Measurements from ENCODE around the gene ZNF324B.

ZNF324B gene

DNA sequence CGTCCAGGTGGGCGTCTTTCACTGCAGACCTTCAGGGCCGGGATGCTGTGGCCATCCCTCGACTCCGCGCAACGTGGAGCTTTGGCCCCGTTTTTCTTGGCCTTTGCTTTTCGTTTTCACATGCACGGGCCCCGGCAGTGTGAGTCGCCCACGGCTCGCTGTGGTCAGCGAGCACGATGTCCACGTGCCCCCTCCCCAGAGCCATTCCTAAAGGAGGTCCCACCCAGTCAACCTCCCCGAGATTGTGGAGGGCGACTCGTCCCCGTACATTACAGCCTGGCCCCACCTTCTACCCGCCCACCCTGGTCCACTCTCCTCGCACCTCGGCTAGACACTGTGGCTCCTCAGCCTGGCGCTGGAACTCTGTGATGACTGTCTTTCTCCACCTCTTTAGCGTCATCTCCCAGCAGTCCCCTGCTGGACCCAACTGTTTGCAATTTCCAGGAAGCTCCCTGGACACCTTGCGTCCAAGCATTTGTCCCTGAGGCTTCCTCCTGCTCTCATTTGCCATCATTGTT lies 25.1 kb downstream of the ZNF324B start:
- TF ChIP-seq, protein P1, sequence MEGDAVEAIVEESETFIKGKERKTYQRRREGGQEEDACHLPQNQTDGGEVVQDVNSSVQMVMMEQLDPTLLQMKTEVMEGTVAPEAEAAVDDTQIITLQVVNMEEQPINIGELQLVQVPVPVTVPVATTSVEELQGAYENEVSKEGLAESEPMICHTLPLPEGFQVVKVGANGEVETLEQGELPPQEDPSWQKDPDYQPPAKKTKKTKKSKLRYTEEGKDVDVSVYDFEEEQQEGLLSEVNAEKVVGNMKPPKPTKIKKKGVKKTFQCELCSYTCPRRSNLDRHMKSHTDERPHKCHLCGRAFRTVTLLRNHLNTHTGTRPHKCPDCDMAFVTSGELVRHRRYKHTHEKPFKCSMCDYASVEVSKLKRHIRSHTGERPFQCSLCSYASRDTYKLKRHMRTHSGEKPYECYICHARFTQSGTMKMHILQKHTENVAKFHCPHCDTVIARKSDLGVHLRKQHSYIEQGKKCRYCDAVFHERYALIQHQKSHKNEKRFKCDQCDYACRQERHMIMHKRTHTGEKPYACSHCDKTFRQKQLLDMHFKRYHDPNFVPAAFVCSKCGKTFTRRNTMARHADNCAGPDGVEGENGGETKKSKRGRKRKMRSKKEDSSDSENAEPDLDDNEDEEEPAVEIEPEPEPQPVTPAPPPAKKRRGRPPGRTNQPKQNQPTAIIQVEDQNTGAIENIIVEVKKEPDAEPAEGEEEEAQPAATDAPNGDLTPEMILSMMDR (IDR thresholded peaks at IDR 0.05), result no peak
- H3K9me3 ChIP-seq, result no peaks in the 10 kb centered on the region
- H3K36me3 ChIP-seq, result peaks cover 9 to 64% (median 35%) of the 10 kb centered on the region in 3 donors
- H3K27me3 ChIP-seq, result no peaks in the 10 kb centered on the region
- H3K4me1 ChIP-seq, result peaks cover 0 to 24% (median 17%) of the 10 kb centered on the region in 4 donors
- H3K27ac ChIP-seq, result peak overlapping the region; percentile 87 to 92
- intact Hi-C loops (cut with DNase I; ENCODE audit: low total_unique reads), result loop anchor here (5.0 kb wide), 1 partner anchor 41 kb away; the partner anchor contains the start of gene ZBTB45
- peak overlapping the region; percentile 59 to 67 for H3K4me3 ChIP-seq
- no peak for DNase-seq

DNA sequence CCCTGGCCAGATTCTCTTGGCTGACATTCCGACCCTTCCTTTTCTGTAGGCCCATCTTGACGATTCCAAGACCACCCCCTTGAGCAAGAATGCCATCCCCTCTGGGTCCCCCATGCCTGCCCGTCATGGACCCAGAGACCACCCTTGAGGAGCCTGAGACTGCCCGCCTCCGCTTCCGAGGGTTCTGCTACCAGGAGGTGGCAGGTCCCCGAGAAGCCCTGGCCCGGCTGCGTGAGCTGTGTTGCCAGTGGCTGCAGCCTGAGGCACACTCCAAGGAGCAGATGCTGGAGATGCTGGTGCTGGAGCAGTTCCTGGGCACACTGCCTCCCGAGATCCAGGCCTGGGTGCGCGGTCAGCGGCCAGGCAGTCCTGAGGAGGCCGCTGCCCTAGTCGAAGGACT lies 25.7 kb downstream of the ZNF324B start:
- Histone ChIP-seq H3K4me1 (peaks cover 0 to 24% (median 17%) of the 10 kb centered on the region in 4 donors), H3K27me3 (no peaks in the 10 kb centered on the region), H3K4me3 (peak overlapping the region in 1 of 2 donors; percentile 67), H3K36me3 (peaks cover 3 to 60% (median 34%) of the 10 kb centered on the region in 3 donors), H3K27ac (peak overlapping the region; percentile 87 to 92), H3K9me3 (no peaks in the 10 kb centered on the region)
- TF ChIP-seq, protein P1 (IDR thresholded peaks at IDR 0.05), result no peak
- DNase-seq, result no peak
- intact Hi-C loops (cut with DNase I; ENCODE audit: low total_unique reads), result loop anchor here (5.0 kb wide), 1 partner anchor 40 kb away; the partner anchor contains the start of gene ZBTB45

DNA sequence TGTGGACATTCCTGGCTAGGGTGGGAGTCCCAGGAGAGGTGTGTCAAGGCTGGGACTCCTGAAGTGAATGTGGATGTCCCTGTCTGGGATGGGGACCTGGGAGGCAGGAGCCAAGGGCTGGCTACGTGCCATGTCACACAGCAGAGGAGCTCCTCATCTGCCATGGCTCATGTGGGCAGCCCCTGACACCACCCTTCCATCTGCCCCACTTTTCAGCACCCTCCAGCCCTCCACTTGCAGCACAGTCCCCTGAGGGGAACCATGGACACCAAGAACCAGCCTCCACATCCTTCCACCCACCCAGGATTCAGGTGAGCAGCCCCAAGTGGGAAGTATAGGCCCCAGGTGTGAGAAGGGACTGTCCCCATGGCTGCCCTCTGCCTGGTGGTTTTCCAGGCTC lies 26.4 kb downstream of the ZNF324B start:
- Histone ChIP-seq H3K27ac (peak overlapping the region; percentile 87 to 92), H3K36me3 (peaks cover 0 to 52% (median 28%) of the 10 kb centered on the region in 3 donors), H3K9me3 (no peaks in the 10 kb centered on the region), H3K4me3 (no peak overlapping the region), H3K4me1 (peaks cover 0 to 24% (median 18%) of the 10 kb centered on the region in 4 donors), H3K27me3 (no peaks in the 10 kb centered on the region)
- no peak for DNase-seq
- TF ChIP-seq, protein P1 (IDR thresholded peaks at IDR 0.05), result no peak
- intact Hi-C loops (cut with DNase I; ENCODE audit: low total_unique reads), result loop anchor here (5.0 kb wide), 1 partner anchor 39 kb away; the partner anchor contains the start of gene ZBTB45

DNA sequence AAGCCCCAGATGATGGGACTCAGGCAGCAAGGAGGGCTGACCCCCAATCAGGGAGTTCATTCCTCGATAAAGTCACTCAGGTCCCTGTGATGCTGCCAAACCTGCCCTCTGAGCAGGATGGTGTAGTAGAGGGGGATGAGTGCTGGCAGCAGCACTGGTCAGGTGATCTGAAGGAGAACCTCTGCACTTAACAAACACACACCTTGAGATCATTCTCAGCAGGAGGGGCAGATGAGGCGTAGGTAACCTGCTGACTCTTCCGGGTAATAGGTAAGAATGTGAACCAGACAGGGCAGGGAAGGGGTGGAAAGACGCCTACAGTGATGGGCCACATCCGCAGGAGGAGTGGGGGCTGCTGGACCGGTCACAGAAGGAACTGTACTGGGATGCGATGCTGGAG lies 27.9 kb downstream of the ZNF324B start:
- Histone ChIP-seq H3K9me3 (no peaks in the 10 kb centered on the region), H3K4me1 (peaks cover 0 to 34% (median 25%) of the 10 kb centered on the region in 4 donors), H3K36me3 (peaks cover 0 to 42% (median 27%) of the 10 kb centered on the region in 3 donors), H3K27me3 (no peaks in the 10 kb centered on the region), H3K4me3 (no peak overlapping the region), H3K27ac (no peak overlapping the region)
- intact Hi-C loops (cut with DNase I; ENCODE audit: low total_unique reads), result loop anchor here (5.0 kb wide), 1 partner anchor 38 kb away; the partner anchor contains the start of gene ZBTB45
- DNase-seq, result no peak
- TF ChIP-seq, protein P1 (IDR thresholded peaks at IDR 0.05), result no peak

DNA sequence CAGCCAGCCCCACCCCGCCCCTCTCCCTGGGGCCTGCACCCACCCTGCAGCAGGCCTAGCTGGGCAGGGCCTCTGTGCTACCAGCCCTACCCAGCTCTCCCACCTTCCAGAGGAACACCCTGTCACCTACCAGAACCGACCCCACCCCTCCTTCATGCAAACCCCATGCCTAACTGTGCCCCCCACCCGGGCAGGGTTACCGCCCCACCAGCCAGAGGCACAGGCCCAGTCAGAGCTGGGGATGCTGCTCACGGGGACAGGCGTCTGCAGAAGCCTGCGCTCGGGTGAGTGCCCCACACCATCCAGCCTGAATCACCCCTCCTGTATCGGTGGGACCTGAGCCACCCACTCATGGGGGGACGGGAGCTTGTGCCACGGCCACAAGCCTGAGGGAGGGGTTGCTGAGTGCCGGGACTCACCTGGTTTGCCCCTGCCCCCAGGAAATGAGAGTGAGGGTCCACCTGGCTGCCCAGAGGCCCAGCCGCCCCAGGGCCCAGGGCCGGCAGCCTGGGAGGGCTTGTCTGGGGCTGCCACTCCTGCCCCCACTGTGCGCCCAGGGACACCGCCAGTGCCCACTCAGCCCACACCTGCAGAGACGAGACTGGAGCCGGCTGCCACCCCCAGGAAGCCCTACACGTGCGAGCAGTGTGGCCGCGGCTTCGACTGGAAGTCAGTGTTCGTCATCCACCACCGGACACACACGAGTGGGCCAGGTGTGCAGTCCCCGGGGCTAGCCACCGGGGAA lies 28.5 kb downstream of the ZNF324B start:
- intact Hi-C loops (cut with DNase I; ENCODE audit: low total_unique reads), result loop anchor here (5.0 kb wide), 1 partner anchor 37 kb away; the partner anchor contains the start of gene ZBTB45
- Histone ChIP-seq H3K27me3 (no peaks in the 10 kb centered on the region), H3K9me3 (no peaks in the 10 kb centered on the region), H3K27ac (no peak overlapping the region), H3K4me3 (no peak overlapping the region), H3K36me3 (peaks cover 0 to 42% (median 27%) of the 10 kb centered on the region in 3 donors), H3K4me1 (peaks cover 0 to 33% (median 23%) of the 10 kb centered on the region in 4 donors)
- TF ChIP-seq, protein P1 (IDR thresholded peaks at IDR 0.05), result no peak
- no peak for DNase-seq

Measured in tibial artery (tissue), 4 donors.